ENCODE results near the gene MRM2. TPM values are rescaled to one million over a fixed set of nuclear protein-coding genes. Genes with fewer than 3 reads are reported as not detected.

The MRM2 gene
- 30.5 TPM for total RNA-seq (2013)
- polyA plus RNA-seq (10 to 100 TPM in 2 of 3 donors, 1 to 10 TPM in 1; 9.2 to 32.5 (median 26.7) TPM), polyA minus RNA-seq (6.7 and 19.0 TPM in 2 replicates), total RNA-seq (0 to 0.20 (median 0.15) reads per million in 11 experiments)

GRCh38 chr7:2241580-2242540 is at the start of gene MRM2, which contains the start of gene NUDT1:
MRM2 (minus strand) TSS chr7:2242205; CDS start chr7:2242169, 36 bp downstream.
NUDT1 (plus strand) TSS chr7:2242226; CDS start chr7:2244575, 2,349 bp downstream.
- Histone ChIP-seq H3K79me2 (ENCODE audit: insufficient read depth, low read length) (peaks cover 52% of the 10 kb centered on the region), H3K4me3 (replicated peaks in 1 of 3; ENCODE audit: low read depth in 2 of 3, low read length in 3 of 3) (peak within 1 kb of the TSS; percentile 77 to 93 (median 86)), H3K36me3 (replicated peaks in 1 of 2; ENCODE audit: control insufficient read depth in 1 of 2, insufficient read depth in 2 of 2, low read length in 2 of 2) (peaks cover 12 to 18% of the 10 kb centered on the region in 2 donors), H3K4me2 (replicated peaks; ENCODE audit: extremely low read depth, low read length, poor library complexity, severe bottlenecking) (peak within 1 kb of the TSS; percentile 90), H3K9ac (ENCODE audit: insufficient read depth, low read length, poor library complexity, severe bottlenecking) (peak within 1 kb of the TSS; percentile 91), H2AFZ (ENCODE audit: insufficient read depth, low read depth, low read length, poor library complexity, severe bottlenecking) (peak within 1 kb of the TSS; percentile 88), H3K27me3 (ENCODE audit: control insufficient read depth in 2 of 2, insufficient read depth in 2 of 2, low read length in 2 of 2) (no peaks in the 10 kb centered on the region), H3K9me3 (replicated peaks in 1 of 2; ENCODE audit: control insufficient read depth in 1 of 2, insufficient read depth in 1 of 2, low read length in 2 of 2) (no peaks in the 10 kb centered on the region), H4K20me1 (ENCODE audit: insufficient read depth, low read length) (peaks cover 4% of the 10 kb centered on the region), H3K27ac (ENCODE audit: low read depth in 1 of 2, low read length in 2 of 2) (peak within 1 kb of the TSS; percentile 37 to 82), H3K4me1 (ENCODE audit: control insufficient read depth in 1 of 2, insufficient read depth in 2 of 2, low read length in 2 of 2) (peaks cover 74 to 77% of the 10 kb centered on the region in 2 donors)
- Mint-ChIP-seq H3K9me3 (peaks cover 0 to 3% (median 2%) of the 10 kb centered on the region in 7 donors), H3K4me3 (peak within 1 kb of the TSS; percentile 91 to 92), H3K27ac (peak within 1 kb of the TSS; percentile 79 to 95 (median 90)), H3K36me3 (peaks cover 20 to 38% of the 10 kb centered on the region in 2 donors), H3K4me1 (peaks cover 76% of the 10 kb centered on the region), H3K27me3 (ENCODE audit: low read depth in 3 of 3) (peaks cover 0 to 6% (median 0%) of the 10 kb centered on the region in 3 donors)
- WGBS (ENCODE audit: insufficient coverage), result under 1% methylated on average over 68 of the region's 81 CpGs
- no peak for TF ChIP-seq CTCF (IDR thresholded peaks at IDR 0.05)
- intact Hi-C loops (cut with micrococcal nuclease), result loop anchor here (1.0 to 5.0 kb wide), 2 partner anchors 10 to 70 kb away; partner anchors contain the start of genes SNX8 (in 2 of the 2) and MAD1L1 (in 1 of the 2)
- peak; percentile 67 to 81 (median 77) for DNase-seq

DNA sequence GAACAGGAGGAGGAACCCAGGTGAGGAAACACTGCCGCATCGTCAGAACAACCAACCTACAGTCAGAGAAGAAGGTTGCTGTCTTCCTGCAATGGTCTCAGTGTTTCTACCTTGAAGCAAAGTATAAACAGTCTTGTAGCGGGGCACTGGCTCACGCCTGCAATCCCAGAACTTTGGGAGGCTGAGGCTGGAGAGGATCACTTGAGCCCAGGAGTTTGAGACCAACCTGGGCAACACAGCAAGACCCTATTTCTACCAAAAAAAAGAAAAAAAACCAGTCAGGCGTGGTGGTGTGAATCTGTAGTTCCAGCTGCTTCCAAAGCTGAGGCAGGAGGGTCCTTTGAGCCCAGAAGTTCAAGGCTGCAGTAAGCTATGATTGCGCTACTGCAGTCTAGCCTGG is 48.9 kb upstream of the MRM2 start:
- intact Hi-C loops (cut with micrococcal nuclease), result no loop called here
- Histone ChIP-seq H3K9ac (ENCODE audit: insufficient read depth, low read length, poor library complexity, severe bottlenecking) (no peak overlapping the region), H3K4me3 (replicated peaks in 1 of 3; ENCODE audit: low read depth in 2 of 3, low read length in 3 of 3) (no peak overlapping the region), H4K20me1 (ENCODE audit: insufficient read depth, low read length) (peaks cover 10% of the 10 kb centered on the region), H3K36me3 (replicated peaks in 1 of 2; ENCODE audit: control insufficient read depth in 1 of 2, insufficient read depth in 2 of 2, low read length in 2 of 2) (peaks cover 0 to 10% of the 10 kb centered on the region in 2 donors), H3K4me2 (replicated peaks; ENCODE audit: extremely low read depth, low read length, poor library complexity, severe bottlenecking) (no peak overlapping the region), H3K4me1 (ENCODE audit: control insufficient read depth in 1 of 2, insufficient read depth in 2 of 2, low read length in 2 of 2) (no peaks in the 10 kb centered on the region), H3K27ac (ENCODE audit: low read depth in 1 of 2, low read length in 2 of 2) (no peak overlapping the region), H3K27me3 (ENCODE audit: control insufficient read depth in 2 of 2, insufficient read depth in 2 of 2, low read length in 2 of 2) (no peaks in the 10 kb centered on the region), H2AFZ (ENCODE audit: insufficient read depth, low read depth, low read length, poor library complexity, severe bottlenecking) (no peak overlapping the region), H3K9me3 (replicated peaks in 1 of 2; ENCODE audit: control insufficient read depth in 1 of 2, insufficient read depth in 1 of 2, low read length in 2 of 2) (no peaks in the 10 kb centered on the region), H3K79me2 (ENCODE audit: insufficient read depth, low read length) (peaks cover 4% of the 10 kb centered on the region)
- no peak for DNase-seq
- Mint-ChIP-seq H3K4me3 (no peak overlapping the region), H3K36me3 (peaks cover 11 to 18% of the 10 kb centered on the region in 2 donors), H3K9me3 (peaks cover 0 to 1% (median 0%) of the 10 kb centered on the region in 7 donors), H3K27me3 (ENCODE audit: low read depth in 3 of 3) (peaks cover 0 to 4% (median 0%) of the 10 kb centered on the region in 3 donors), H3K27ac (peak overlapping the region in 2 of 7 donors; percentile 7 to 20), H3K4me1 (no peaks in the 10 kb centered on the region)
- no peak for TF ChIP-seq CTCF (IDR thresholded peaks at IDR 0.05)
- WGBS (ENCODE audit: insufficient coverage), result 85% methylated on average over 4 of the region's 6 CpGs
